H7 (cell line): ENCODE measurements around the gene SLC6A5. TPM values are rescaled to one million over a fixed set of nuclear protein-coding genes. Genes with fewer than 3 reads are reported as not detected.

Experiments
- DNase-seq: peaks from one replicate; pipeline ENCODE4 v3.0.0; 2012
- H3K27me3 ChIP-seq: 2 replicates; pipeline ENCODE4 v1.6.0; 2011; ENCODE audit warnings: mild to moderate bottlenecking, low read length; ENCODE audit not compliant: control insufficient read depth, insufficient read depth
- H3K36me3 ChIP-seq: replicated peaks from 2 replicates; pipeline ENCODE4 v1.5.1; 2011; ENCODE audit warnings: low read length; ENCODE audit not compliant: control insufficient read depth, insufficient read depth
- H3K4me3 ChIP-seq: 2 replicates; pipeline ENCODE4 v1.5.1; 2011; ENCODE audit warnings: low read depth, mild to moderate bottlenecking, control low read depth, low read length, moderate library complexity; ENCODE audit not compliant: insufficient read depth
- total RNA-seq: library from RNA; depleted of rRNA; stranded (reverse); fragments of >200 nt; shearing (Covaris generic); gene quantifications from 2 replicates; pipeline ENCODE4 v1.2.3, GENCODE V29; 2014

SLC6A5 gene
- total RNA-seq, 1 experiment from 2014 or later: not detected

DNA sequence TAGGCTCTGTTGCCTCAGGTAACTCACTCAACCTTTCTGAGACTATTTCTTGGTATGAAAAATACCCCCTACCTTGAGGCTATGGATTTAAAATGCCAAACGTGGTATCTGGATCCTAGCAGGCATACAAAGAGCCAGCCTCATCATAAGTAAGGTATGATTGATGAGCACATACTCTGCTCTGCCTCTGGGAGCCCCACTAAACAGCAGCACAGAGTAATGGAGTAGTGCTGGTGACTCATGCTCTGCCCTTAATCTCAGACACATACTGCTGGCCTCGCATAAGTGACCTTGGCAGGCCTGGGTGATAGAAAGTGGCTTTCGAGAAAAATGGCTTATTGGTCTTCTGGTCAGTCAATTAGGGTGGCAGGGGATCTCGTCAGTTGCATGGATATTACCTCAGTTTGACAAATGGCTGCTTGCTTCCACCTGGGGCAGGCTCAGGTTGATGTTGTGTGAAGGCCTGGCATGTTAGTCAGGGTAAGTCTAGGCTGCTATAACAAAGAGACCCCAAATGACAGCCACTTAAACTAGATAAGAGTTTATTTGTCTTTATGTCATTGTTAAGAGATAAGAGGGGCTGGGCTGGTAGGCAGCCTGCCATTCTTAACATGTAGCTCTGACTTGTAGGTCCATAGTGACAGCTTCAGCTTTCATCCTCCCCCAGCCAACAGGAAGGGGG lies 15.2 kb upstream of the SLC6A5 start:
- no peaks in the 10 kb centered on the region for H3K27me3 ChIP-seq
- no peaks in the 10 kb centered on the region for H3K36me3 ChIP-seq
- H3K4me3 ChIP-seq: no peak overlapping the region
- DNase-seq: no peak

DNA sequence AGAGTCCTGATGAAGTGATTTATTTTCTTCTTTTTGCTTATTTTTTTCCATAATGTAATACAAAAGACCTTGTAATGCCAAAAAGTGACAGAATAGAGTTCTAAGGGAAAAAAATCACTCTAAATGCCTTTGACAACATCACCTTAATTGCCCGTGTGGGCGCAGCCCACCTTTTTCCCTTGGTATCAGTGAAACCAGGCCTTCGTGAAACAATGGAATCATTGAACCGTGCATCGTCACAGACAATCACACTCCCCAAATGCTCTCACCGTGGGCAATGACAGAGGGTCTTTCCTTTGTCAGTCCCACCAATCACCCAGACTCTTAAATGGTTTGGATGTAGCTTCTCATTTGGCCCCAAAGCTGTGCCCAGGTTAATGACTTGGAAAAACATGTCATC lies 9.6 kb upstream of the SLC6A5 start:
- Histone ChIP-seq H3K27me3 (no peaks in the 10 kb centered on the region), H3K4me3 (no peak overlapping the region), H3K36me3 (no peaks in the 10 kb centered on the region)
- DNase-seq: no peak

DNA sequence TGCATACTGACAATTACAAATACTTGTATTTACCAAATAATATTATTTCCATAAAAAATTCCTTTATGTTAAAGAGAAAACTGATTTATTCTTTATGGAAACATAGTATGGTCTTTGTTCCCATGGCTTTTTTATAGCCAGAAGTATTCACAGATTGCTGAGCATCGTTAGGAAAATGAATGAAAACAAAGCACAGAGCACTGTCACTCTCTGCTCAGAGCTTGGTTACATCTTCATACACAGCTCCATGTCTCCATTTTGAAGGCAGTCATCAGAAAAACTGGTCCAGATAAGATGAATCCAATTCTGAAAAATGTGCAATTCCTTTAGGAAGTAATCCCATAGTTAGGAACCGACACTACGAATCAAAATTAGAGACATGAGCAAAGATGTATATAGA lies 9.0 kb upstream of the SLC6A5 start:
- no peaks in the 10 kb centered on the region for H3K36me3 ChIP-seq
- no peaks in the 10 kb centered on the region for H3K27me3 ChIP-seq
- H3K4me3 ChIP-seq: no peak overlapping the region
- DNase-seq: no peak

DNA sequence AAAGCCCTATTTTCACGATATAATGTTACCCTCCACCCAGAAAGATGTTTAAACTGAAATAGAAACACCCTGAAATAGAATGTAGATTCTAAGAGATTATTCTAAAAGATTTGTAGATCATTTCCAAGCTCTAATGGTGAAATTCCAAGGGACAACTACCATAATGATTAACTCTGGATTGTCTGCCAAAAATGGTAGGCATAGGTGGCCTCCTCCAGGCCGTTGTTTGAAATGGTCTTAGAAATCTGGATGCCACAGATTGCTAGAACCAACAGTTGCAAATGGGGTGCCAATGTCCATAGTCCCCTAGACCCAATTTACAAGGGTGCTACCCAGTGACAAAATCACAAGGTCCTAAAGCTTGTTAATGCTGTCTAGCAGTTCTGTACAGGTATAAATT lies 6.7 kb upstream of the SLC6A5 start:
- Histone ChIP-seq H3K27me3 (peaks cover 17% of the 10 kb centered on the region; the same call in 1 of the 2 replicates), H3K4me3 (no peak overlapping the region), H3K36me3 (no peaks in the 10 kb centered on the region)
- no peak for DNase-seq

DNA sequence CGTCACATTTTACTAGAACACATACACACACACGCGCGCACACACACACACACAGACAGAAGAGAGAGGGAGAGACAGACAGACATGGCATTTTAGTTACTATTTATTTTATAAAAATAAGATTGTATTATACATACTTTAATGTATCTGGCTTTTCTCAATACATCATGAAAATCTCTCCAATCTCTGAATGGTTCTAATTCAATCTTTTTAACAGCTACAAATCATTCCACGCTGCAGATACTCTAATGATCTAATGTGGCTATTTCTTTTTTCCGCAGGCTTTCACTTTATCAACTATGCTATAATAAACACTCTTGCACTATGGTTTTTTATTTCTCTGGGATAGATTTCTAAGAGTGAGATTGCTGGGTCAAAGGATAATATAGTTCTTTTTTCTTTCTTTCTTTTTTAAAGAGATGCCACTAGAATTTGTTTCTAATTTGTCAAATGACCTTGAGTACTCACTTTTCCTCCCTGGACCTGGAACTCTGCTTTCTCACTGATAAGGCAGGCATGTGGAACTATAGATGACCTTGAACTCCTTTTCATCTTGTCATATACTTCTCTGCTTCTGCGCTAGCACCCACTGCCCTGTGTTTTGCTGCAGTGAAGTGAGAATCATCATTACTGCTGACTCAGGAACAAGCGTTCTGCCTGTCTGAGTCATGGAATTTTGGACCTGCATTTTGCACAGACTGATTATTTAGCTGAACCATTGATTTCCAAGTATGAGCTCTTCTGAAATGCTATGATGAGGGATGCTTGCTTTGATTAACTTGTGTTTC lies 4.9 kb upstream of the SLC6A5 start:
- Histone ChIP-seq H3K27me3 (peaks cover 34% of the 10 kb centered on the region; the same call in 1 of the 2 replicates), H3K4me3 (no peak overlapping the region), H3K36me3 (no peaks in the 10 kb centered on the region)
- no peak for DNase-seq

DNA sequence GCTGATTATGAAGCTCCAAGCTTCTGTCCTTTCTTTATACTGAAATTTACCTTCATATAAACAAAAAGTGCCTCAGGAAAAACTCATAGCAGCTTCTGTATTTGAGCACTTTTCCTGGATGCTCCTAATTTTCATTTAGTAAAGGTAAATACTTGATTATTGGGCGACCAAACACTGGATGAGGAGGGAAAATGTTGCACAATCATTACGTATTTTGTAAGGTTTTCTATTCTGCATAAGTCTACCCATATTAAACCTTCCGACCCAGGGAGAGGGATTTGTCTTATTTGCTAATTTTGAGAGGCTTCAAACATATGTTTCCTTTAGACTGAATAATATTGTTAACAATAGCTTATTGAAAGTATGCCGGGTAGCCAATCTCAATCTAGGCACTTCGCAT lies 4.3 kb upstream of the SLC6A5 start:
- H3K36me3 ChIP-seq: no peaks in the 10 kb centered on the region
- H3K4me3 ChIP-seq: no peak overlapping the region
- peaks cover 38% of the 10 kb centered on the region; the same call in 1 of the 2 replicates for H3K27me3 ChIP-seq
- no peak for DNase-seq

DNA sequence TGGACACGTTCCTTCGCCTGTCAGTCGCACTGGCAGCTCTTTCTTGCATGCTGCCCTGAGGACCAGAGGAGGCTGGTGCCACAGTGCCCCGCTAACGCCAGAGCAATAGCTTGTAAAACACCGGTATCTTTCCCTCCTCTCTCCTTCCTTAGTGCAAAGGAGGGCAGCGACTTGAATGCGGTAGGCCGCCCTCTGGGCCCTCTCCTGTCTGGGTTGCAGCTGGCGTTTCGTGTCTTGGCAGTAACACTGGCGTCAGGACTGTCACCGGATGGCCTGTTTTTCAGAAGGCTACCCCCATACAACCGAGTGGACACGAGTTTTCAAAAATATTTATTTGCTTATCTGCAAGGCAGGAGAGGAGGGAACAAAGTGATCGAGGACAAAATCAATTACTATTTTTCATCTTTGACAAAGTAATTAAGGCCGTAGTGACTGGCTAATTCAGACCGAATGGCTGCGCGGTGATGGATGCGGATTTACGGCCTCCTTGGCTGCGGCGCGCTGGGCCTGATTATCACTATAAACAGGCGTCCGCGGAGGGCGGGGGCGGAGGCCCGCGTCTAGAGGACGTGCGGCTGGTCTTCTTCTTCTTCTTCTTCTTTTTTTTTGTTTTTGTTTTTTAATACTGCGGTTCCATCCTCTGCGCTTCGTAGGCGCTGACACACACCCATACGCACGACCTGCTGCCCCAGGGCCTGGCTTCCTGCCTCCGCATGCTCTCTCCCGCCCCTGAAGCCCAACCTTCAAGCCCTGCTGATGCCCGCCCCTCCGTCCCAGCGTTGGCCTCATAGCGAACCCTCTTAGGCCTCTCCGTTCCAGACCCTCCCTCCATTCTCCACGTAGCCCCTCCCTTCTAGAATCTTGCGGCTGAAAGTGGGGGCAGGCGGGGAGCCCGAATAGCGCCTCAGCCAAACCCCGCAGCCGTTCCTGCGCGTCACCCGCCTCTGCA lies 2.9 kb upstream of the SLC6A5 start:
- no peaks in the 10 kb centered on the region for H3K36me3 ChIP-seq
- peak overlapping the region; percentile 22; the same call in 1 of the 2 replicates for H3K4me3 ChIP-seq
- H3K27me3 ChIP-seq: peaks cover 52% of the 10 kb centered on the region
- peak; percentile 74 for DNase-seq

DNA sequence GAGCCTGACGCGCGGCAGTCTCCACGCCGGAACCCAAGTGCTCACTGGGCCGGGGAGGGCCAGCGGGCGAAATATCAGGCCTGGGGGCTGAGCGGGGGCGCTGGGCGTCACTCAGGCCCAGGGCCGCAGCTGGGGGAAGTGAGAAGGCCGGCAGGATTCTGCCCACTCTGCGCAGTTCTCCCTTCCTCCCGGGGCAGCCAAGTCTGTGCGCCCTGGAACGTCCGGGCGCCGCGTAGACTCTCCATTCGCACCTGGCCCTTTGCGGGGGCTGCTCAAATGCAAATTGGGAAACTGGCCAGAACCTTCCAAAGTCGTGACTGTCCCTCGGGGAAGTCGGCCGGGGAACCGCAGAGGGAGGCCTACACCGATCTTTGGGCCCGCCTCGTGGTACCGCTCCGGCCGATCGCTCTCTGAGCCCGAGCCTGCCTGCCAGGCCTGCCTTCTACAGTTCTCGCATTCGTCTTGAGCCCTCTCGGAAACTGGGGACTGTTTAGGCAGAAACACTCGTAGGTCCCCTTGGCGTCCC lies 2.2 kb upstream of the SLC6A5 start:
- Histone ChIP-seq H3K27me3 (peaks cover 59% of the 10 kb centered on the region), H3K4me3 (peak overlapping the region; percentile 22; the same call in 1 of the 2 replicates), H3K36me3 (no peaks in the 10 kb centered on the region)
- peak; percentile 52 for DNase-seq

DNA sequence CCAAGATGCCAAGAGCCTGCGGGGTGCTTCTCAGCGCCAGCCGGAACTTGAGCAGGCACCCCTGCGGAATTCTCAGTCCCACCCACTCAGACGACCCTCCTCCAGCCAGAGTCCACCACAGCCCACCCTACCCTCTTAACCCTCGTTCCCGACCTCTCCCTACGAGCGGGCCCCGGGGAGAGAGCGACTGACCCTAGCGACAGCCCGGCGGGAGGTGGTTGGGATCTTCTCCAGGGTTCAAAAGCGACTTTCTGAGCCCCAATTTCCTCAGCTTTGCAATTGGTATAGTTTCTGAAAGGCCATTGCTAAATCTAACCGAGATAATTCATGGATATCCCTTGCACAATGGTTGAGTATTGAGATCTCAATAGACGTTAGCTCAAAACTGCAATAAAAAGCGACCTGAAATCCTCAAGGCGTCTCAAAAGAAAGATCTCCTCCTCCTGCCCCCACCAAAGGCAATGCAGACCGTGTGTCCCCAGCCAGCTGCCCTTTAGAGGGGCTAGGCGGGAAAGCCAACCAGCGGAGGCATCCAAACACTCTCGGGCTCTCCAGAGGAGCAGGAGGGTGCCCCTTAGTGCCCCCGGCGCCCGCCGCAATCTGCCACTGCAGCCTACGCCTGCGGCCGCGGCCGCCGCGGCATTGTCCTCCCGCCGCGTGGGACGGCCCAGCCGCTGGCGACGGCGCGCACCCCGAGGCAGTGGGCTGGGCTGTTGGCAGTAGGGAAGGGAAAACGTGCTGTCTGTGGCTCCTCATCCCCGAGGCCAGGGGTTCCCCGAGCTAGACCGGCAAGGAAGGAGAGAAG lies 1.5 kb upstream of the SLC6A5 start:
- Histone ChIP-seq H3K4me3 (no peak overlapping the region; the same call in 1 of the 2 replicates), H3K36me3 (no peaks in the 10 kb centered on the region)
- peak; percentile 52 for DNase-seq

DNA sequence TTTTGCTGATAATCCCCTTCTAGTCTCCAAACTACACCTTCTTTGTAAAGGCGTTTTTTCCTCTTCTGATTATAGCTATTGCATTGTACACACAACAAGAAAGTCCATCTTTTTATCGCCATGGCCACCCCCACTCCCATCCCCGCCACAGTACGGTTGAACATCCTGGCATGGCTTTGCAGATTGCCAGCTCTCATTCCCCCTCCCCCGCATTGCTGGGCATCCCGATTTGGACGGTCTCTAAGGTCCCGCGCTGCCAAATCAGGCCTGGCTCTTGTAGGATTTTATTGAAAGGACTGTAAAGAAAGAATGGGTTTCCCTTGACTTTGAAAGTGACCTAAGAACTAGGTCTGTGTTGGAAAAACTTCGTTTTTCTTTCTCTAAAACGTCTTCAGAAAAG lies 916 bp upstream of the SLC6A5 start:
- Histone ChIP-seq H3K27me3 (peaks cover 71% of the 10 kb centered on the region), H3K4me3 (no peak overlapping the region), H3K36me3 (no peaks in the 10 kb centered on the region)
- DNase-seq: no peak

More for the DNA sequence above, 1.5 kb upstream of the SLC6A5 start:
- peaks cover 66% of the 10 kb centered on the region for H3K27me3 ChIP-seq

DNA sequence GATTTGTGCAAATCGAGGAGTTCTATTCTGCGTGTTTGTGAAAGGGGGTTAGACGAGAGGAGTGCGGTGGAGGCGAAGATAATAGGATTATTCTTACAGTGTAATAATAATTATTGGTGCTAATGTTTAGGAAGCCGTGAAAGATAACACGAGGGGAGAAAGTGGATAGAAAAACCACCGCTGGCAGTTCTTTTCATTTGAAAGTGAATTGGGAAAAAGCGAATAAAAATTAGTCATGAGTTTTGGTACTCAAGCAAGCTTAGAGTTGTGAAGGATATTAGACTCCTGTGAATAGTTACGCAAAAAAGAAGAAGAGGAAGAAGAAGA lies 575 bp downstream of the SLC6A5 start:
- DNase-seq: no peak
- H3K36me3 ChIP-seq: no peaks in the 10 kb centered on the region
- no peak overlapping the region for H3K4me3 ChIP-seq
- peaks cover 76% of the 10 kb centered on the region for H3K27me3 ChIP-seq

DNA sequence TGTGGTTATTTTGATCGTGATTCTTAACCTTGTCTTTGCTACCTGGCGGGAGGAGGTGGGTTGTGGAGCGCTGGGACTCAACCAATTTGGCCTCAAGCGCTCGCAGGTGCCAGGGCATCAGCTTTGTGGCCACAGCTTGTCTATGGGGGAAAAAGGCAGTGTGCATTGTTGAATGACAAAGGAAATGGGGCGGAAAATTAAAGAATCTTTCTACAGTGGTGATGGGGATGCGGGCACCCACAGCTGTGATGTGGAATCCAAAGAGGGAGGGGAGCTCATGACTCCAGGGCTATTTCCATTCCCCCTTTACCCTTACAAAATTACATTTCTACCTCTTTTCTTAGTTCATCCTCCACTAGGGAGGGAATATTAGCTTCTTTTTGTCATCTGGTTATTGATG lies 1.1 kb downstream of the SLC6A5 start:
- DNase-seq: no peak
- H3K4me3 ChIP-seq: no peak overlapping the region
- no peaks in the 10 kb centered on the region for H3K36me3 ChIP-seq
- H3K27me3 ChIP-seq: peaks cover 76% of the 10 kb centered on the region

DNA sequence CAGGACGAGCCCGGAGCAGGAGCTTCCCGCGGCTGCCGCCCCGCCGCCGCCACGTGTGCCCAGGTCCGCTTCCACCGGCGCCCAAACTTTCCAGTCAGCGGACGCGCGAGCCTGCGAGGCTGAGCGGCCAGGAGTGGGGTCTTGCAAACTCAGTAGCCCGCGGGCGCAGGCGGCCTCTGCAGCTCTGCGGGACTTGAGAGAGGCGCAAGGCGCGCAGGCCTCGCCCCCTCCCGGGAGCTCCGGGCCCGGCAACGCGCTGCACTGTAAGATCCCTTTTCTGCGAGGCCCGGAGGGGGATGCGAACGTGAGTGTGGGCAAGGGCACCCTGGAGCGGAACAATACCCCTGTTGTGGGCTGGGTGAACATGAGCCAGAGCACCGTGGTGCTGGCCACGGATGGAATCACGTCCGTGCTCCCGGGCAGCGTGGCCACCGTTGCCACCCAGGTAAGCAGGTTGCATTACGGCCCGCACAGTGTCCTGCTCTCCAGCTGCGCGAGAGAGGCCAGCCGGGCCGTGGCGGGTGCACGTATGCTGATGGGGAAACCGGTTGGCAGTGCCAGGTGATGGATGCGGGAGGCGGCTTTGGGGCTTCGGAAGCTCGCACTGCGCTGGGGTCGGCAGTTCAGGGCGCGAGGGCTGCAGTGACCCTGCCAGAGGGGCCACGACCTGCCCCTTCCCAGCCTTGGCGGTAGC lies 2.0 kb downstream of the SLC6A5 start:
- H3K36me3 ChIP-seq: no peaks in the 10 kb centered on the region
- peaks cover 71% of the 10 kb centered on the region for H3K27me3 ChIP-seq
- H3K4me3 ChIP-seq: peak overlapping the region; percentile 20; the same call in 1 of the 2 replicates
- DNase-seq: peak; percentile 82
